COLO668 (cell line): ENCODE measurements around the gene DLL3.
"Not testable (repeated sequence)": the region's sequence is repeated elsewhere in the genome, so short reads cannot be mapped to it uniquely, and the experiment has no call there.

Experiments
- DNase-seq: peaks from one replicate; lab custom pipeline; 2025; ENCODE audit not compliant: unreplicated experiment; lab: John Stamatoyannopoulos, UW

Gene DLL3, protein sequence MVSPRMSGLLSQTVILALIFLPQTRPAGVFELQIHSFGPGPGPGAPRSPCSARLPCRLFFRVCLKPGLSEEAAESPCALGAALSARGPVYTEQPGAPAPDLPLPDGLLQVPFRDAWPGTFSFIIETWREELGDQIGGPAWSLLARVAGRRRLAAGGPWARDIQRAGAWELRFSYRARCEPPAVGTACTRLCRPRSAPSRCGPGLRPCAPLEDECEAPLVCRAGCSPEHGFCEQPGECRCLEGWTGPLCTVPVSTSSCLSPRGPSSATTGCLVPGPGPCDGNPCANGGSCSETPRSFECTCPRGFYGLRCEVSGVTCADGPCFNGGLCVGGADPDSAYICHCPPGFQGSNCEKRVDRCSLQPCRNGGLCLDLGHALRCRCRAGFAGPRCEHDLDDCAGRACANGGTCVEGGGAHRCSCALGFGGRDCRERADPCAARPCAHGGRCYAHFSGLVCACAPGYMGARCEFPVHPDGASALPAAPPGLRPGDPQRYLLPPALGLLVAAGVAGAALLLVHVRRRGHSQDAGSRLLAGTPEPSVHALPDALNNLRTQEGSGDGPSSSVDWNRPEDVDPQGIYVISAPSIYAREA

DNA sequence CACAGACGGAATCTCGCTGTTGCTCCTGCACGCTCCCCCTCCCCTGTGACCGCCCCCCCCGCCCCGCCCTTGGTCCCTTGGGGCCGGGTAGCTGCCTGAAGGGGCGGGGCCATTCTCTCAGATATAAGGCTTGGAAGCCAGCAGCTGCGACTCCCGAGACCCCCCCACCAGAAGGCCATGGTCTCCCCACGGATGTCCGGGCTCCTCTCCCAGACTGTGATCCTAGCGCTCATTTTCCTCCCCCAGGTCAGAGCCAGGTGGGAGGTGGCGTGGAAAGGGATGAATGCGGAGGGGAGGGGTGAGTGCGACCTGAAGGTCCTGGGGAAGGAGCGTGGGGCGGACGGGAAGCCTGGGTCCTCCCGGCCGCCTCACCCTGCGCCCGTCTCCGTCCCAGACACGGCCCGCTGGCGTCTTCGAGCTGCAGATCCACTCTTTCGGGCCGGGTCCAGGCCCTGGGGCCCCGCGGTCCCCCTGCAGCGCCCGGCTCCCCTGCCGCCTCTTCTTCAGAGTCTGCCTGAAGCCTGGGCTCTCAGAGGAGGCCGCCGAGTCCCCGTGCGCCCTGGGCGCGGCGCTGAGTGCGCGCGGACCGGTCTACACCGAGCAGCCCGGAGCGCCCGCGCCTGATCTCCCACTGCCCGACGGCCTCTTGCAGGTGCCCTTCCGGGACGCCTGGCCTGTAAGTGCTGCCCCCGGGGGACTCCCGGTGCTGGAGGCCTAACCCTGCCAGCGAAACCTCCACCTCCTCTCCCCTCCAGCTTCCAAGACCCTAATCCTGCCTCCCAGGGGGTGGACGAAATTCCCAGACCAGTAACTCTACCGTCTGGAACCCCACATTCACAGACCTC lies at the start of gene DLL3:
TSS of gene DLL3 (plus strand) at position 150 of the 845 bp plus-strand sequence. CDS start at position 178, 28 bp downstream.
- peak; percentile 84 for DNase-seq

DNA sequence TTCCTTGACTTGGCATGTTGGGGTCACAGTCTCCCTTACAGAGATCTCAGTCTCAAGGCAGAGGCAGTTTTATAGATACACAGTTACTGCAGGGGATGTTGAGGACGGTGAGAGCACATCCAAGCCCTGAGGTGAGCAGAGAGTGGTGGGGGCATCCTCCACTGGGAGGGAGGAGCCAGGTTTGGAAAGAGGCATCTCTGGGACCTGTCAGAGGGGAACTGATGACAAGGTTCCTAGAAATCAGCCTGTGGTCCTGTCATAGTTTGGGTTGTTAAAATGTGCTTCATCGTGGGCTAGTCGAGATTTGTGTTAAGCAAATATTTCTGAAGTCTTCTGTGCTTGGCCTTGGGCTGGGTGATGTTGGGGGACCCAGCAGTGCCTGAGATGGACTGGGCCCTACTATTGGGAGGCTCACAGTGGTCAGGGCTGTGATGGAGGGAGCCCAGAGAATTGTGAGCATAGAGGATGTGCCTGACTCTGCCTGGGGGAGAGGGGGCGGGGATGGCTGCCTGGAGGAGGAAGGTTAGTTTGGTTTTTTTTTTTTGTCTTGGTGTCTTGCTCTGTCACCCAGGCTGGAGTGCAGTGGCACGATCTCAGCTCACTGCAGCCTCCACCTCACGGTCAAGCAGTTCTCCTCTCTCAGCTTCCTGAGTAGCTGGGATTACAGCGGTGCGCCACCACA lies 49.5 kb upstream of the DLL3 start:
- no peak for DNase-seq

DNA sequence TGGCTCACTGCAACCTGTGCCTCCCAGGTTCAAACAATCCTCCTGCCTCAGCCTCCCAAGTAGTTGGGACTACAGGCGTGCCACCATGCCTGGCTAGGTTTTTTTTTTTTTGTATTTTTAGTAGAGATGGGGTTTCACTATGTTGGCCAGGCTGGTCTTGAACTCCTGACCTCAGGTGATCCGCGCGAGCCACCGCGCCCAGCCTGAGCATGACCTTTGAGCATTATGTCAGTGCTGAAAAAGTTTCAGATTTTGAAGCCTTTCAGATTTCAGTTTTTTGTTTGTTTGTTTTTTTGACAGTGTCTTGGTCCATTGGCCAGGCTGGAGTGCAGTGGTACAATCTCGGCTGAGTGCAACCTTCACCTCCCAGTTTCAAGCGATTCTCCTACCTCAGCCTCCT lies 47.5 kb upstream of the DLL3 start:
- DNase-seq: not testable (repeated sequence)

DNA sequence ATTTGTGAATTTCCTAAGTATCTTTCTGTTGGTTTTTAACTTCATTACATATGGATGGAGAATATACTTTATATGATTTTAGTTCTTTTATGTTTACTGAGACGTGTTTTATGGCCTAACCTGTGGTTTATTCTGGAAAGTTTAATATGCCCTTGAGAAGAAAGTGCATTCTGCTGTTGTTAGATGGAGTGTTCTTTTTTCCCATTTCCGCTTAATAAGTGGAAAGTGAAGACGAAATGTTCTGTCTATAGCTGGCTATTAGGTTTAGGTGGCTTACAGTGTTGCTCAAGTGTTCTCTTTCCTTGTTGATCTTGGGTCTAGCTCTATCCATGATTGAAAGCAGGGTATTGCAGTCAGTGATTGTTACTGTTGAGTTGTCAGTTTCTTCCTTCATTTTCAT lies 35.3 kb upstream of the DLL3 start:
- no peak for DNase-seq

DNA sequence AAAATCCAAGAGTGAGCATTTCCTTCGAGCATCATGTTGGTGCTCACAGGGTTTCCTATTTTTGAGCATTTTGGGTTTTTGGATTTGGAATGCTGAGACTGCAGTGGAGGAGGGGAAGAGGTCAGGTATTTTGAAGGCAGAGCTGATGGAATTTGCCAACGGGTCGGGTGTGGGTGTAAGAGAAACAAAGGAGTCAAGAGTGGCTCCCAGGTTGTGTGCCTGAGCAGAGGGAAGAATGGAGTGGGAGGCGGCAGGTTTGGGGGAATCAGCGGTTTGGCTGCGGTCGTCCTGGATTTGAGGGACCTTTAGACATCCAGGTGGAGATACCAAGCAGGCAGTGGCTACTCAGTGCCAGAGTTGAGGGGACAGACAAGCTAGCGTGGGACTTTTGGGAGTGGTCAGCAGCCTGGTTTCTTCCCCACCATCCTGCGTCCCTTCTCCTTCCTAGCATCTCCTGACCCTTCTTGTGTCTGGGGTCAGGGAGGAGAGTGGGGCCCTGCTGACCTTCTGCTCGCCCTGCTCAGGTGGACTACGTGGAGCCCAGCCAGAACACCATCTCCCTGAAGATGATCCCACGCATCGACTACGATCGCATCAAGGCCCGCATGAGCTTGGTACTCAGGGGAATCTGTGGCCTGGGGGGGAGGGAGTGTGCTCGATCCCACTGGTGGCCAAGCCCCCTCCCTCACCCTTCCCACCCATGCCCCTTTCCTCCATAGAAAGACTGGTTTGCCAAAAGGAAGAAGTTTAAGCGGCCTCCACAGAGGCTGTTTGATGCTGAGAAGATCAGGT lies 32.6 kb upstream of the DLL3 start:
- DNase-seq: no peak

DNA sequence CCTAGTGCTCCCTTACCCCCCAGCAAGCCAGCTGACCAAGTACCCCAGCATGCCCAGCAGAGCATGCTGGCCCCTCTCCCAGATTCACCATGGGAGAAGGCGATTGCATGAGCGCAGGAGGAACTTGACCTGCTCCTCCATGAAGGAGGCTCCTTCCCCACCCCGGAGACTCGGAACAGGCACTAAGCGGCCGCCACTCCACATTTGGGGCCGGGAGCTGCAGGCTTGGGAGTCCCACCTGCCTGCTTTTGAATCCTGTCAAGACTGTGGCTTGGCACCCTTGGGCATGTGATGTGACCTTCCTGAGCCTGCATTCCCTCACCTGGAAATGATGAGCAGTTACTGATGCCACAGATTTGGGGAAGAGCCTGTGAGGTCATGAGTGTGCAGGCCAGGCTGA lies 30.8 kb upstream of the DLL3 start:
- no peak for DNase-seq

DNA sequence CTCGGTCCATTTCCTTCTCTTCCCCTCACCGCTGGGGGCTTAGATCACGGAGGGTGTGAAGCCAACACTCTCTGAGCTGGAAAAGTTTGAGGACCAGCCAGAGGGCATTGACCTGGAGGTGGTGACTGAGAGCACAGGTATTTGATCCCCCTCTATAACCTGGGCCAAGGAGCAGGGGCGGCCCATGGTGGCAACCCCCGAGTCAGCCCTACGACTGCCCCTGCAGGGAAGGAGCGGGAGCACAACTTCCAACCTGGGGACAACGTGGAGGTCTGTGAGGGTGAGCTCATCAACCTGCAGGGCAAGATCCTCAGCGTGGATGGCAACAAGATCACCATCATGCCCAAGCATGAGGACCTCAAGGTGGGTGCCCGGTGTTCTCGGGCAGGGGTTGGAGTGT lies 29.7 kb upstream of the DLL3 start:
- DNase-seq: no peak

DNA sequence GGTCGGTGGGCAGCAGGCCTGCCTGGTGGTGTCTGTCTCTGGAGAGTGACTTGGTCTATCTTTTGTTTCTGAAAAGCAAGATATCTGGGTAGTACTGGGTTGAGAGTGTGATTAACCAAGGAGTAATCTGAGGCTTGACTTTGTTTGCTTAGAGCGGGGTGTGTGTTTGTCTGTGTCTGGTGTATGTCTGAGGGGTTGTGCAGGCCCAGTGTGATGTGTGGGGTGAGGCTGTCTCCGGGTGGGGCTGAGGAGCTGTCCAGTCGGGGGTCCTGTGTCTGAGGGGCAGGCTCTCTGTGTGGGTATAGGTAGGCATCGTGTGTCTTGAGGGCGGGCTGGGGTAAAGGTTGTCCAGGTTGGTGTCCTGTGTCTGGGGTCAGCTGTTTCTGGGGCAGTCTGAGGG lies 29.2 kb upstream of the DLL3 start:
- no peak for DNase-seq

DNA sequence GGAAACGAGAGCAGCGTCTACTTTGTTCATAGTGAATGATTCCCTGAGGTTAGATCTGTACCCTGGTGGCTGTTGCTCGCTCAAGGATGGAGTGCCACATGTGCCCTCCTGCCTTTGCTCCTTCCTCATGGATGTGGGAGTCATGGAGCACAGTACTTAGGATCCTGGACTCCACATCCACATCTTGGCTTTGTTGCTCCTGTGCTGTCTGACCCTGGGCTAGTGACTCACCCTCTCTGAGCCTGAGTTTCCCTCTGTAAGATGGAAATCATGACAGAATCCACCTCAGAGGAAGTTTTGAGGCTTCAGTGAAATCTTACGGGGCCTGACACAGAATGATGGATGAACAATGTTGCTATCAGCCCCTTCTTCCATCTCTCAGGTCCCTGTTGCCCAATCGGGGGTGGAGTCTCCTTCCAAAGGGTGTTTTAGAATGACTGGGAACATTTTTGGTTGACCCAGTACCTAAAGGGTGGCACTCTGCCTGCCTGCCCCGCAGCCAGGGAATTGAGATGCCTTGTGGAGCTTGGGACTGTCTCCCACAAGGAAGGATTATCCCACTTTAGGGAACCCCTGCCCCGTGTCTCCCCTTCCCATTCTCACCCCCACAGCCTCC lies 27.9 kb upstream of the DLL3 start:
- no peak for DNase-seq

DNA sequence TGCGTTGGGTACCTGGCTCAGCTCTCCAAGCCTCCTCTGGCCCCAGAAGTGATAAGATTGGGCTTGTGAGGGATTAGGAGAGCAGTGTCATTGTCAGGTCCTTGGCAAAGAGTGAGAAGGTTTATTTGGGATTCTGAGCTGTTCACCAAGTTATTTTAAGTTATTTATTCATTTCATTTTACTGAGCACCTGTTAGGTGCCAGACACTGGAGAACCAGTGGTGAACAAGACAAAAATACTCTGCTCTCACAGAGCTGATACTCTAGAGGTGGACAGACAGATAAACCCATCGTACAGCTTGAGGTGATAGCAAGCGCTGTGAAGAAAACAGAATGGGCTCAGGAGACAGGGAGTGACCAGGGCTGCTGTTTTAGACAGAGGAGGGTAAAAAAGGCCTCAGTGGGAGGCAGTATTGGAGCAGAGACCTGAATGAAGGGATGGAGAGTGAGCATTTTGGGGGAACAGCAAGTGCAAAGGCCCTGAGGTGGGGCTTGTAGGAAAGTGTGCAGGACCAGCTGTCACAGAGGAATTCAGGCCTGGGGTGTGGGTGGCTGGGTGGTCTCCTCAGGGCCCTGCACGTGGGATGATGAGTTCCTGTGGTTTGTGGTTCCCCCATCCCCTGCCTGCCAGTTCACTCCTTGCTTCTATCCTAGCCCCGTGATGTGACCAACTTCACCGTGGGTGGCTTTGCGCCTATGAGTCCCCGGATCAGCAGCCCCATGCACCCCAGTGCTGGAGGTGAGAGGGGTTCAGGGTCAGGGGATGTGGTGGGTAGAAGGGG lies 26.8 kb upstream of the DLL3 start:
- no peak for DNase-seq

DNA sequence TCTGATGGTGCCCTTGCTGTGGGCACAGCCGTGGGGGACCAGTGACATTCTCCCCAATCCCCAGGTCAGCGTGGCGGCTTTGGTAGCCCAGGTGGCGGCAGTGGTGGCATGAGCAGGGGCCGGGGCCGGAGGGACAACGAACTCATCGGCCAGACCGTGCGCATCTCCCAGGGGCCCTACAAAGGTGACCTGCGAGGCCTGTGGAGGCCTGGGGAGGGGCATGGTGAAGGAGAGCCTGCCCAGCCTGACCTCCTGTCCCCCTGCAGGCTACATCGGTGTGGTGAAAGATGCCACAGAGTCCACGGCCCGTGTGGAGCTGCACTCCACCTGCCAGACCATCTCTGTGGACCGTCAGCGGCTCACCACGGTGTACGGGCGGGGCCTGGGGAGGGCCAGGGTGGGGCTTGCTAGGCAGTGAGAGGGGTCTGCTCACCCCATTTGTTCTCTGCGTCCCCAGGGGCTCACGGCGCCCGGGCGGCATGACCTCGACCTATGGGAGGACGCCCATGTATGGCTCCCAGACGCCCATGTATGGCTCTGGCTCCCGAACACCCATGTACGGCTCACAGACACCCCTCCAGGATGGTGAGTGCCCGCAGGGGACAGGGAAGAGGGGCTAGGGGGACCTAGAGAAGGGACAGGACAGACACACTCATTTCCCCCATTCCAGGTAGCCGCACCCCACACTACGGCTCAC lies 25.9 kb upstream of the DLL3 start:
- DNase-seq: no peak

DNA sequence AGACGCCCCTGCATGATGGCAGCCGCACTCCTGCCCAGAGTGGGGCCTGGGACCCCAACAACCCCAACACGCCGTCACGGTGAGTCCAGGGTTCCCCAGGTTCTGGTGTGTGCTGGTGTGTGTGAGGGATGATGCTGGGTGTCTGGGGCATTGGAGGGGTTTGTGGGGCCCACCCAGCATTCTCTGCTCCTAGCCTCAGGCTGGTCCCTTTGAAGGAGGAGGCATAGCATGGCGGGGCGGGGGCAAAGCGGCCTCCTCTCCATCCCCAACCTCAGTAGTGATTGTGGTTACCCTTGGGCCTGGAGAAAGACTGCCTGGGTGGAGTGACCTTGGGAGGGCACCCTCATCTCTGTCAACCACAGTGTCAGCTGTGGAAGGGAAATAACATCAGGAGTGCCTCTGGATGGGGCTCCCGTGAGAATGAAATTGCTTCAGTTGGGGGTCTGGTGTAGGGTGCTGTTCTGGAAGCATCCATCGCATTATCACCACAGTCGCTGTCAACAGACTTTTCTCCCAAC lies 25.2 kb upstream of the DLL3 start:
- no peak for DNase-seq

DNA sequence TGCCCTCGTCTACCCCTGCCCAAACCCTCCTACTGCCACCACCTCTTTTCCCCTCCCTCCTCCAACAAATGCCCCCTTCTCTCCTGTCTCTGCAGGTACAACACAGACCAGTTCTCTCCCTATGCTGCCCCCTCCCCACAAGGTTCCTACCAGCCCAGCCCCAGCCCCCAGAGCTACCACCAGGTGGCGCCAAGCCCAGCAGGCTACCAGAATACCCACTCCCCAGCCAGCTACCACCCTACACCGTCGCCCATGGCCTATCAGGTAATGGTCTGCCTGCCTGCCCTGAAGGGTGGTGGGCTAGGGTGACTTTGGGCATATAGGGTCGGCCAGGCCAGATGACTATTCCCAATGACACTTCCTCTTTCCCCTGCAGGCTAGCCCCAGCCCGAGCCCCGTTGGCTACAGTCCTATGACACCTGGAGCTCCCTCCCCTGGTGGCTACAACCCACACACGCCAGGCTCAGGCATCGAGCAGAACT lies 24.6 kb upstream of the DLL3 start:
- peak; percentile 59 for DNase-seq

DNA sequence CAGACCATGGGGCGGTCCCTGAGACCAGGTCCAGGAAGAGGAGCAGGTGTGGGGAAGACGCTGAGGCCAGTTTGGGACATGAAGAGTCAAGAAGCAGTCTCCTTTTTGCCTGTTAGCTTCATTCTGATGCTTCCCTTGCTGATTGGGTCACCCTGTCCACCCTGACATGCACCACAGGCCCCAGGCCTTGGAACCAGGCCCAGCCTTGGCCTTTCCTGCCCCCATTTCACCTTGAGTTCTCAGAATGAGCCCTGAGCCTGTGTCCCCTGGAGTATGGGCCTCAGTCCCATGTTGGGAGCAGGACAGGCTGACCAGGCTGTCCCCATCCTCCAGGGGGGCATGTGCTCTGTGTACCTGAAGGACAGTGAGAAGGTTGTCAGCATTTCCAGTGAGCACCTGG lies 23.0 kb upstream of the DLL3 start:
- no peak for DNase-seq

DNA sequence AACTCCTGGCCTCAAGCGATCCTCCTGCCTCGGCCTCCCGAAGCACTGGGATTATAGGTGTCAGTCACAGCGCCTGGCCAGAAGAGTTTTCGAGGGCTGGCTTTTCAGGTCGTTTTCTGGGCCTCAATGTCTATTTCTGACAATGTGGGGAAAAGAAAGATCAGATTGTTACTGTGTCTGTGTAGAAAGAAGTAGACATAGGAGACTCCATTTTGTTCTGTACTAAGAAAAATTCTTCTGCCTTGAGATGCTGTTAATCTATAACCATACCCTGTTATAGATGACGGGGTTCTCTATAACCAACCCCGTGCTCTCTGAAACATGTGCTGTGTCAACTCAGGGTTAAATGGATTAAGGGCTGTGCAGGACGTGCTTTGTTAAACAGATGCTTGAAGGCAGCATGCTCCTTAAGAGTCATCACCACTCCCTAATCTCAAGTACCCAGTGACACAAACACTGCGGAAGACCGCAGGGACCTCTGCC lies 19.4 kb upstream of the DLL3 start:
- not testable (repeated sequence) for DNase-seq

DNA sequence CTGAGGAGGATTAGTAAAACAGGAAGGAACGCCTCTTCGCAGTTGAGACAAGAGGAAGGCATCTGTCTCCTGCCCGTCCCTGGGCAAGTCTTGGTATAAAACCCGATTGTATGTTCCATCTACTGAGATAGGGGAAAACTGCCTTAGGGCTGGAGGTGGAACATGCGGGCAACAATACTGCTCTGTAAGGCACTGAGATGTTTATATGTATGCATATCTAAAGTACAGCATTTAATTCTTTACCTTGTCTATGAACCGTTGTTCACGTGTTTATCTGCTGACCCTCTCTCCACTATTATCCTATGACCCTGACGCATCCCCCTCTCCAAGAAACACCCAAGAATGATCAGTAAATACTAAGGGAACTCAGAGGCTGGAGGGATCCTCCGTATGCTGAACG lies 18.8 kb upstream of the DLL3 start:
- DNase-seq: no peak

DNA sequence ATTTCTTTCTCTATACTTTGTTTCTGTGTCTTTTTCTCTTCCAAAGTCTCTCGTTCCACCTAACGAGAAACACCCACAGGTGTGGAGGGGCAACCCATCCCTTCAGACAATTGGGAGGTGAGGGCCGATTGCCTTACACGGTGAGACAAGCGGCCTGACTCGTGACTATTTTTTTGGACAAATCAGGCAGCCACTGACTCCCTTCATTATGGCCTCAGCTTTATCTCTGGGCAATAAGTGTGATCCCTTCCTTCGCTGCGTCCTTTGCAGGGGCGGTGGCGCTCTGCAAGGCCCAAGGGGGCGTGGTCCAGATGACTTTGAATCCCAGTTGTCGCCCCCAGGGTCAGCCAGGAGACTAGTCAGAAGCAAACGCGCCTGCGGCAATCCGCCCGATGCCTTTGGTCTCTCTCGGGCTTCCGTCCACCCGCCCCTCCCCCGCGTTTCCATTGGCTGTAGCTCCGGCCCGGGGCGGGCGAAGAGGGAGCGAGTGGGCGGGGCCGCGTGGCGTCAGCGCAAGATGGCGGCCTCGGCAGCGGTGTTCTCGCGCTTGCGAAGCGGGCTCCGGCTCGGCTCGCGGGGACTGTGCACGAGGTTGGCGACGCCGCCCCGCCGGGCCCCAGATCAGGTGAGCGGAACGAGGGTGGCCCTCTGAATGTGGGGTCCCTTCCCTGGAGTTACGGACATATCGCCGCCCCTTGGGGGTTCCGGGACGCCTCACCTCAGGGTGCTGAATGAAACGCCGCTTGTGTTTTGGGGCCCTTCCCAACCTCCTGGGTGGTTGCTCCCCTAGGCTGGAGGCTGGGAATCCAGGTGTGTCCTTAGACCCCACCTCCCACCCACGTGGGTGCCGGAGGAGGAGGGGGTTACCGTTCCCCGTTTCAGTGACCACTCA lies 18.2 kb upstream of the DLL3 start, which contains the start of gene TIMM50:
TSS of gene TIMM50 (plus strand) at position 502 of the 892 bp plus-strand sequence. CDS start at position 518, 16 bp downstream.
- peak; percentile 99 for DNase-seq
